Measurements from ENCODE around the gene OXER1. TPM values are rescaled to one million over a fixed set of nuclear protein-coding genes. Genes with fewer than 3 reads are reported as not detected.

OXER1 gene
- total and polyA plus RNA-seq, 9 of the 15 experiments (the other 6 are each of a cell fraction or from before 2014, with no cell fraction given) = not detected

- TF ChIP-seq EWSR1 (IDR thresholded peaks at IDR 0.05; ENCODE audit: borderline replicate concordance, low read depth, partially characterized antibody) (no peak), ELF2 (CRISPR knock-in tag; IDR thresholded peaks at IDR 0.05) (no peak), ZNF75A (CRISPR knock-in tag; IDR thresholded peaks at IDR 0.05) (no peak), RB1 (IDR thresholded peaks at IDR 0.05; ENCODE audit: low read depth) (no peak), PBX2 (CRISPR knock-in tag; IDR thresholded peaks at IDR 0.05; ENCODE audit: low read depth) (no peak), PBX2 (tag; conservative IDR thresholded peaks at IDR 0.05; ENCODE audit: low read depth) (no peak), HDAC3 (IDR thresholded peaks at IDR 0.05; ENCODE audit: borderline replicate concordance, partially characterized antibody) (no peak), SIN3A (IDR thresholded peaks at IDR 0.05; ENCODE audit: borderline replicate concordance in 2 of 2, control insufficient read depth in 1 of 2, low read depth in 2 of 2, low read length in 2 of 2) (no peak), ZNF583 (CRISPR knock-in tag; IDR thresholded peaks at IDR 0.05) (no peak), ELK3 (CRISPR knock-in tag; IDR thresholded peaks at IDR 0.05) (no peak)
Observed at GRCh38 chr2:42762155-42762554, 1.8 kb downstream of the OXER1 start (continued).
